Keratinocyte (primary cell): ENCODE results near the gene FBXL12. TPM values are rescaled to one million over a fixed set of nuclear protein-coding genes. Genes with fewer than 3 reads are reported as not detected.

ENCODE experiments used
- DNase-seq: peaks from one replicate; pipeline ENCODE4 v3.0.0-alpha.2; 2011; ENCODE audit warnings: low read depth, missing footprints, low spot score
- FAIRE-seq: peaks from 2 replicates; lab custom pipeline; 2011; peaks lifted over from hg19 to GRCh38; lab: Jason Lieb, UNC
- H2AFZ ChIP-seq: 2 replicates; pipeline ENCODE4 v1.6.0; 2012; ENCODE audit warnings: low read length, control low read depth, inconsistent platforms; ENCODE audit not compliant: control insufficient read depth
- H3K27ac ChIP-seq: 2 replicates; pipeline ENCODE4 v1.5.1; 2011; ENCODE audit warnings: low read length; ENCODE audit not compliant: control insufficient read depth, insufficient read depth
- H3K27me3 ChIP-seq: 3 replicates; pipeline ENCODE4 v1.6.0; 2011; ENCODE audit warnings: low read length; ENCODE audit not compliant: control insufficient read depth, insufficient read depth; ENCODE audit errors: extremely low read depth
- H3K36me3 ChIP-seq, 2 experiments: 2 replicates in 1 of 2; 3 replicates in 1 of 2; pipeline ENCODE4 v1.5.1; 2011; ENCODE audit warnings: low read length in 2 of 2, mild to moderate bottlenecking in 1 of 2; ENCODE audit not compliant: control insufficient read depth in 2 of 2, insufficient read depth in 2 of 2; ENCODE audit errors: extremely low read depth in 1 of 2
- H3K4me1 ChIP-seq: 3 replicates; pipeline ENCODE4 v1.5.1; 2011; ENCODE audit warnings: low read length; ENCODE audit not compliant: control insufficient read depth, insufficient read depth; ENCODE audit errors: extremely low read depth
- H3K4me2 ChIP-seq: 3 replicates; pipeline ENCODE4 v1.6.0; 2011; ENCODE audit warnings: low read depth, low read length; ENCODE audit not compliant: control insufficient read depth, insufficient read depth; ENCODE audit errors: extremely low read depth
- H3K4me3 ChIP-seq, 3 experiments: fragments of 200-600 bp in 1 of 3; sonication (generic) in 1 of 3; 2 replicates in 2 of 3; 3 replicates in 1 of 3; pipeline ENCODE4 v1.5.1; 2011 to 2016; ENCODE audit warnings: low read length in 3 of 3, mild to moderate bottlenecking in 3 of 3, control low read depth in 2 of 3, inconsistent platforms in 1 of 3, low read depth in 1 of 3, mixed read lengths in 1 of 3, mixed run types in 1 of 3, moderate library complexity in 1 of 3; ENCODE audit not compliant: control insufficient read depth in 2 of 3, insufficient read depth in 2 of 3; ENCODE audit errors: extremely low read depth in 1 of 3
- H3K79me2 ChIP-seq: 2 replicates; pipeline ENCODE4 v1.6.0; 2012; ENCODE audit warnings: low read length; ENCODE audit not compliant: control insufficient read depth, insufficient read depth
- H3K9ac ChIP-seq: 3 replicates; pipeline ENCODE4 v1.6.0; 2011; ENCODE audit warnings: low read length; ENCODE audit not compliant: control insufficient read depth, insufficient read depth; ENCODE audit errors: extremely low read depth
- H3K9me1 ChIP-seq: 3 replicates; pipeline ENCODE4 v1.6.0; 2011; ENCODE audit warnings: low read length; ENCODE audit not compliant: control insufficient read depth, insufficient read depth; ENCODE audit errors: extremely low read depth
- H3K9me3 ChIP-seq: 2 replicates; pipeline ENCODE4 v1.5.1; 2012; ENCODE audit warnings: low read depth, low read length; ENCODE audit not compliant: control insufficient read depth
- H4K20me1 ChIP-seq: 3 replicates; pipeline ENCODE4 v1.6.0; 2011; ENCODE audit warnings: low read length; ENCODE audit not compliant: control insufficient read depth, insufficient read depth; ENCODE audit errors: extremely low read depth
- EZH2 ChIP-seq: IDR thresholded peaks from one replicate; pipeline ENCODE4 v1.6.1; 2012; ENCODE audit warnings: inconsistent platforms, mild to moderate bottlenecking, low read length, moderate library complexity
- dilution Hi-C: fragments of 300-500 bp; cut with MboI; formaldehyde crosslinking; loops from one replicate; pipeline ENCODE4 v1.7.0; 2020; ENCODE audit warnings: low sequenced_read_pairs; ENCODE audit not compliant: extremely low pct_ligation_motif_present
- polyA plus RNA-seq, 5 experiments: library from polyadenylated mRNA; depleted of rRNA in 3 of 5; stranded (reverse) in 3 of 5; stranded (forward) in 1 of 5; unstranded in 1 of 5; fragments of >200 nt; gene quantifications; 1 replicate in 1 of 5; 2 replicates in 3 of 5; 3 replicates in 1 of 5; pipeline versions ENCODE4 v1.2.1 to v1.2.3, GENCODE V29; 2011 to 2012; ENCODE audit warnings: missing spikeins in 2 of 5, low read depth in 1 of 5, low replicate concordance in 1 of 5
- TF ChIP-seq, protein P1 (sequence below), 3 experiments: IDR thresholded peaks in 1 of 3; conservative IDR thresholded peaks in 1 of 3; optimal IDR thresholded peaks in 1 of 3; 2 replicates in 2 of 3; 3 replicates in 1 of 3; pipeline versions ENCODE3 to v1.5.1; 2011; ENCODE audit warnings: low read length in 3 of 3, mild to moderate bottlenecking in 3 of 3, moderate library complexity in 2 of 3, control low read depth in 1 of 3, inconsistent platforms in 1 of 3; ENCODE audit not compliant: insufficient read depth in 2 of 3; ENCODE audit errors: extremely low read depth in 1 of 3

Gene FBXL12
- polyA plus RNA-seq, 1 donor (not counting 4 experiments of a cell fraction or from before 2014, with no cell fraction given): 12.6 TPM

DNA sequence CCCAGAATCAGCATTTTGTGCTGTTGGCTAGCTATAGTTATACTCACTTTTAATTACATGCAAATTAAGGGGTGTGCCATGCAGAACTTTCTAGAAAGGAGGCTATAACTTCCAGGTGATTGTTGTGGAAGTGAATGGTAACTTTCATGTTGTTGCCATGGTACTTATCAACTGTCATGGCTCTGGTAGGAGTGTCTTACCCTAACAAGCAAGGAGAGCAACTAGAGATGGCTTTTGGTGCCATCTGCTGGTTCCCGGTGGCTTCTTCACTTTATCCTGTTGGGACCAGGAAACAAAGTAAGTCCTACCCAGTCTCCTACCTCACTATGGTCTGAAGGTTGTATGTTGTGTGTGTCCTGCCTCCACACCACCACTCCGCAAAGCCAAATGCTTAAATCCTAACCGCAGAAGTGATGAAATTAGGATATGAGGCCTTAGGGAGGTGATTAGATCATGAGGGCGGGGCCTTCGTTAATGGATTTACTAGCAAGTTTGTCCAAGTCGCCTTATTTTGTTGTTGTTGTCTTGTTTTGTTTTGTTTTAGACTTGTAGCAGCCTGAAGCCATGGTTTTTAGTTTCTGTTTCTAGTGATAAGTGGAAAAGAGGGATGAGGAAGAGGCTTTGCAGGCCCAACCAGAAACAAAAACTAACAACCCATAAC, 22.6 kb downstream of the FBXL12 start:
- DNase-seq: peak; percentile 71
- H3K4me3 ChIP-seq: no peak overlapping the region
- H3K79me2 ChIP-seq: no peaks in the 10 kb centered on the region
- H3K4me1 ChIP-seq: peaks cover 13% of the 10 kb centered on the region
- H3K9me1 ChIP-seq: no peaks in the 10 kb centered on the region
- TF ChIP-seq EZH2: no peak
- TF ChIP-seq, protein P1, sequence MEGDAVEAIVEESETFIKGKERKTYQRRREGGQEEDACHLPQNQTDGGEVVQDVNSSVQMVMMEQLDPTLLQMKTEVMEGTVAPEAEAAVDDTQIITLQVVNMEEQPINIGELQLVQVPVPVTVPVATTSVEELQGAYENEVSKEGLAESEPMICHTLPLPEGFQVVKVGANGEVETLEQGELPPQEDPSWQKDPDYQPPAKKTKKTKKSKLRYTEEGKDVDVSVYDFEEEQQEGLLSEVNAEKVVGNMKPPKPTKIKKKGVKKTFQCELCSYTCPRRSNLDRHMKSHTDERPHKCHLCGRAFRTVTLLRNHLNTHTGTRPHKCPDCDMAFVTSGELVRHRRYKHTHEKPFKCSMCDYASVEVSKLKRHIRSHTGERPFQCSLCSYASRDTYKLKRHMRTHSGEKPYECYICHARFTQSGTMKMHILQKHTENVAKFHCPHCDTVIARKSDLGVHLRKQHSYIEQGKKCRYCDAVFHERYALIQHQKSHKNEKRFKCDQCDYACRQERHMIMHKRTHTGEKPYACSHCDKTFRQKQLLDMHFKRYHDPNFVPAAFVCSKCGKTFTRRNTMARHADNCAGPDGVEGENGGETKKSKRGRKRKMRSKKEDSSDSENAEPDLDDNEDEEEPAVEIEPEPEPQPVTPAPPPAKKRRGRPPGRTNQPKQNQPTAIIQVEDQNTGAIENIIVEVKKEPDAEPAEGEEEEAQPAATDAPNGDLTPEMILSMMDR (optimal IDR thresholded peaks at IDR 0.05 in 1 of 3, IDR thresholded peaks at IDR 0.05 in 1 of 3, conservative IDR thresholded peaks at IDR 0.05 in 1 of 3; ENCODE audit: extremely low read depth in 1 of 3, insufficient read depth in 2 of 3, low read length in 3 of 3): peak; percentile 76 to 95 (median 79)
- H3K9me3 ChIP-seq: no peaks in the 10 kb centered on the region
- H3K27me3 ChIP-seq: no peaks in the 10 kb centered on the region
- peak overlapping the region; percentile 24 for H3K27ac ChIP-seq
- no peaks in the 10 kb centered on the region for H4K20me1 ChIP-seq
- H3K9ac ChIP-seq: no peak overlapping the region
- H2AFZ ChIP-seq: peak overlapping the region; percentile 67
- peak; percentile 100 for FAIRE-seq
- H3K4me2 ChIP-seq: peak overlapping the region; percentile 20
- dilution Hi-C loops: no loop called here
- no peaks in the 10 kb centered on the region for H3K36me3 ChIP-seq

DNA sequence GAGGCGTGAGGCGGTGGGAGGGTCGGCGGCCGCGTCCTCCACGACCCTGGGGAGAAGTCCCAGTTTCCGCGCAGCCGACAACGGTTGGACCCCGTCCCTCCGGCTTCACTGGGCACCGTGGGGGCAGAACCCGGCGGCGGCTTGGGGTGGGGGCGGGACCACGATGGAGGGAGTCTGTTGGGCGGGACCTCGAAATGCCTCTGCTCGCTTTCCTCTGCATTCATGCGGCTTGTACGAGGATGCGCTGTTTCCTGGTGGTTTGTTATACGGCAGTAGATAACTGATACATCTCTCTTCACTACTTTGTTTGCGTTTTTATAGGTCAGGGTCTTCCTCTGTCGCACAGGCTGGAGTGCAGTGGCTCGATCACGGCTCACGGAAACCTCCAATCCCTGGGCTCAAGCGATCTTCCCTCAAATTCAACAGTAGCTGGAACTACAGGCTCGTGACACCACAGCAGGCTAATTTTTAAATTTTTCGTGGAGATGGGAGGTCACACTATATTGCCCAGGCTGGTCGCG, 25.7 kb downstream of the FBXL12 start:
- Histone ChIP-seq H3K4me1 (peaks cover 12% of the 10 kb centered on the region), H3K27me3 (no peaks in the 10 kb centered on the region), H3K9me3 (no peaks in the 10 kb centered on the region), H3K9ac (peak overlapping the region; percentile 79), H3K4me3 (peak overlapping the region; percentile 61 to 78 (median 67)), H3K4me2 (peak overlapping the region; percentile 76), H3K79me2 (no peaks in the 10 kb centered on the region), H3K9me1 (no peaks in the 10 kb centered on the region), H4K20me1 (no peaks in the 10 kb centered on the region), H3K36me3 (no peaks in the 10 kb centered on the region), H2AFZ (peak overlapping the region; percentile 96), H3K27ac (peak overlapping the region; percentile 60)
- dilution Hi-C loops: no loop called here
- FAIRE-seq (no peak), DNase-seq (no peak)
- TF ChIP-seq, protein P1 (optimal IDR thresholded peaks at IDR 0.05 in 1 of 3, IDR thresholded peaks at IDR 0.05 in 1 of 3, conservative IDR thresholded peaks at IDR 0.05 in 1 of 3; ENCODE audit: extremely low read depth in 1 of 3, insufficient read depth in 2 of 3, low read length in 3 of 3): no peak
- no peak for TF ChIP-seq EZH2
